NCI-H1092 (cell line): ENCODE data around the gene ADK.

Experiments
- DNase-seq: peaks from one replicate; lab custom pipeline; 2025; lab: John Stamatoyannopoulos, UW

ADK gene

DNA sequence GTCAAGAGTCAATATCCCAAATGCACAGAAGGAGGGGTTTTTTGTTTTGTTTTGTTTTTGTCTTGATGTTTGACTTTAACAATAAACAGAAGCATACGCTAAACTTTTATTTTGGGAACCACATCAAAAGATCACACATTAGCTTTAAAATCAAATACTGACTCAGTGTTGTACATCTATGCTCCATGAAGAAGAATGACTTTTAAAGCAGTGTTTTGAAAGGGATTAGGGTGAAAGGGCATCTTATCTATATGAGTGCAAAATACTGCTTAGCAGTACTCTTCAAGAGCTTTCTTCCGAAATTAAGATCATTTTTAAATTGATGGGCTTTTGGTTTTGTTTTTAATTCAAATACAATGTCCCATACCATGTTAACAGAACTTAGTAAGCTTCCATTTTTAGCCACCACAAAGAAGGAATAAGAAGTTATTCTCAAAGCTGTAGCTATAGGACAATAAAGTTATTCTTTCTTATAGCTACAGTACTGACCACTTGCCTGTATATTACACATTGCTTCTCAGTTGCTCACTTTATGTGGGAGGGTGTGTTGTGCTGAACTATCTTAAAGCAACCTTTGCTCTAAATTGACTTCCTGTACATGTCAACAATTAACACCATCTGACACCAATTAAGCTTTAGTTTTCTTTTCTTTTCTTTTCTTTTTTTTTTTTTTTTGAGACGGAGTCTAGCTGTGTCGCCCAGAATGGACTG, 531.1 kb downstream of the ADK start:
- DNase-seq: no peak

DNA sequence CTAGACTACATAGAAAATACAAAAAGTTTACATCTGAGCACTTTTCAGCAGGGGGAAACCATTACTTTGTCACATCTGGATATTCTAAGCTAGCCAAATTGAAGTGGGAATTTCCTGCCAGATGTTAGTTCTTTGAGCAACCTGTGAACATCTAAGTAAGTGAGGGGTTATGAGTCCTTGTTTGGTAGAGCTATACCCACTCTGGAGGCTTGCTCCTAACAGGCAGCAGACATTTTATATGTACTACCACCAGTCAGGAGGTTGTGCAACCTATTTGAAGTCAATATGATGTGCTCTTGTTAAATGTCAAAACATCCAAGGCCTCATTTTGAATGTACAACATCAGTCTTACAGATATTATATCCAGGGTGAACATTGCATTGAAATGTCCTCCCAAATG, 532.0 kb downstream of the ADK start:
- no peak for DNase-seq

DNA sequence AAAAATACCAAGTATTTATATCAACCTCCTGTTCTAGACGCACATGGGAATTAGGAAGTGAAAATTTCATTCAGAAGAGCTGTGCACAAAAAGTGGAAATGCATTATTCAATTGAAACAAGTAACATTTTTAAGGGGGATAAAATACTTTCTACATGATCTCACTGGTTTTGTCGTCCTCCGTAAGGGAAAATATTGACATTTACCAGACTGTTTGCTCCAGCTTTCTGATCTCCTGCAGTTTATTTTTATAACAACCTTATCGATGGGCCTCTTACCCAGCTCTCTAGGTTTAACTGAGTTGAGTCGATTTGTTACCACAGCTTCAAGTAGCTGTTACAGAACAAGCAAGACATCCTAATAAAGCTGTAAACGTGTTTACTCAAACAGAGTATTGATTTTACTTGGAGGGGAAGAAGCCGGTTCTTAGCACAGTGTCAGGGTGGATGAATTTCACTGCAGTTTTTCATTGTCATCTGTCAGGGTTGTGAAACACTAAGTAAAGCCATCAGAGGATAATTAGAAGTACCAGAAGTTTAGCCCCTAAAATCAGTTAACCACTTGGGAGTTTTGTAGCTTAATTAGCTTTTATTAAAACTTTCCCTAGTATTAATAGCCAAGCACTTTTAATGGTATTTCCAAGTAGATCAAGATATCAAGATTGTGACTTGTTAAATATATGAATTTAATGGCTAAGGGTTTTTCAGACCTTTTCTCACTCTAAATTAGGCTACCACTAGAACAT, 532.8 kb downstream of the ADK start:
- no peak for DNase-seq

DNA sequence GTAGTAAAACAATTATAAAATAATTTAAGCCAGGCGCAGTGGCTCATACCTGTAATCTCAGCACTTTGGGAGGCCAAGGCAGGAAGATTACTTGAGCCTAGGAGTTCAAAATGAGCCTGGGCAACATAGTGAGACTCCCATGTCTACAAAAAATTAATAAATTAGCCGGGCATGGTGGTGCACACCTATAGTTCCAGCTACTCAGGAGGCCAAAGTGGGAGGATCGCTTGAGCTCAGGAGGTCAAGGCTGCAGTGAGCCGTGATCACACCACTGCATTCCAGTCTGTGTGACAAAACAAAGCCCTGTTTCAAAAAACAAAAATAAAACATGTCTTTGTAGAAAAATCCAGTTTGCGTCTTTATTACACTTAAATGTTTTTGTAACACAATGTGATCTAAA, 533.4 kb downstream of the ADK start:
- DNase-seq: no peak

DNA sequence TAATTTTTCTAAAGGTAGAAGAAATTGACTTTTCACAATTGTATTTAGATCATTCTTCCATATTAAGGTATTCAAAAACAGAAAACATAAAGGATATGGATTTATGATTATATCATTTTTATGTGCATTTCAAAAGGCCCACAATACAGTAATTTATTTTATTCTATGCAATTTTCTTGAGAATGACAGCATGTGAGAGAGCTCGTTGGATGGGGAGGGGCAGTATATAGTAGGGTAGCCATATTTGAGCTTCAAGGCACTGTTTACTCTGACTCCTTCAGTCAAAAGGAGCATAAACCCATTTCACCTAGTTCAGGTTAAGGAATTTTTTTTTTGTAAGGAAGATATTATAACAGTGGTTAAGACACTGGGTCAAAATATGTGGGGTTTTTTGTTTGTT, 534.5 kb downstream of the ADK start:
- DNase-seq: no peak

DNA sequence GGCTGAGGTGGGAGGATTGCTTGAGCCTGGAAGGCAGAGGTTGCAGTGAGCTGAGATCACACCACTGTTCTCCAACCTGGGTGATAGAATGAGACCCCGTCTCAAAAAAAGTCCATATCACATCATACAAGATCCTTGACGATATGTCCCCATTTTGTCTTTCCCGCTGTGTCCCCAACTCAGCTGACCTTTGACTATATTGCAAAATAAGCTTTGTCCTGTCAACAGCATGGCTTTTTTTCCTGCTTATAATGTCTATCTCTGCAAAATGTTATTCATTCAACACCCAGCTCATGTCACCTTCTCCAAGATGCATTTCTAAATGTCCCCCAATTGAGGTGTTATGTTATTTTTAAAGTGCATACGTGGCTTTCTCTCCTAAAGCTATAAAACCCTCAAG, 539.4 kb downstream of the ADK start:
- DNase-seq: no peak

DNA sequence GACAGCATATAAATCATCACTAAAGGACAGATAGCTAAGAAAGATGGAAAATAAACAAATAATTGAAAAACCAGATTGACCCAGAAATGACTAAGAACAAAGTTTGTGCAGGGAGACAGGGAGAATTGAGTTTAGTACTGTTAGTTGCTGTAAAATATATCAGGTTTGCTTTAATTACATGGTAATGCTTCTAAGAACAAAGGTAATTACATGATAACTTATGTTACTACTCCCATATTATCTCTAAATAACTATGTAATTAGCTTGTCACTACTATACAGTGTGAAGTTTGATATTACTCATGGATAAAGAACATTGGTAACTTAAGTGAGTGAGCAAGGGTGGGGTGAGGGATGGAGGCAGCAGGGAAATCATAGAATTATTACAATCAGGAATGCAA, 540.1 kb downstream of the ADK start:
- no peak for DNase-seq

DNA sequence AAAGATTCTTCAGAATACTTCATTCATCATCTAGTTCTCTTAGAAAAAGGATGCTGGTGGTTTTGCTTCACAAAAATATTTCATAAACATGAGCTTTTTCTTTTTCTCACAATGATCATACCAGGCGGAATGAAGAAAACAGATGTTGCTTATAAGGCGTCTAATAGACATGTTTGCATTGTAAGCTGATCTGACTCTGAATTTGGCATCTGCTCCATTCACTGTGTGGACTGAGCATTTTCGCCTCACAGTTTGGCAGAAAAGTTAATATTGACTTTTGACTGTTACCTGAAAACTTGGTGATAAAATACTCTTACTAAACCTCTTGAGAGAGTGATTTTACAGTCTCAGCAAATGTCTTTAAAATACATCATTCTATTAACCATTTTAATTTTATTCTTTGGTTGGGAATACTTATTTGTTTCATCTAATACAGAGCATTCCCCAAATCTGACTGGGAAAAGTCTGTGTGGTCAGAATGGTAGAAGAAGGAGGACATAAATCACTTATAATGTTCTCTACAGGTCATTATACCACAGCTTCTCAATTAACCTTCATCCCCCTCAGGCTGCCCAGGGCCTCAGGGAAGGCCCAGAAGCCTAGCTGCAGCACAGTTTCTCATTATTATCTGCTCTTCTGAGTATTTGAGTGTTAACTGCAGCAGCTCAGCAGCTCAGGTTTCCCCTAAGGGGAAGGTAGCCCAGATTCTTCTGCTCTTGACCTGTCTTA, 553.8 kb downstream of the ADK start:
- DNase-seq: peak; percentile 70

DNA sequence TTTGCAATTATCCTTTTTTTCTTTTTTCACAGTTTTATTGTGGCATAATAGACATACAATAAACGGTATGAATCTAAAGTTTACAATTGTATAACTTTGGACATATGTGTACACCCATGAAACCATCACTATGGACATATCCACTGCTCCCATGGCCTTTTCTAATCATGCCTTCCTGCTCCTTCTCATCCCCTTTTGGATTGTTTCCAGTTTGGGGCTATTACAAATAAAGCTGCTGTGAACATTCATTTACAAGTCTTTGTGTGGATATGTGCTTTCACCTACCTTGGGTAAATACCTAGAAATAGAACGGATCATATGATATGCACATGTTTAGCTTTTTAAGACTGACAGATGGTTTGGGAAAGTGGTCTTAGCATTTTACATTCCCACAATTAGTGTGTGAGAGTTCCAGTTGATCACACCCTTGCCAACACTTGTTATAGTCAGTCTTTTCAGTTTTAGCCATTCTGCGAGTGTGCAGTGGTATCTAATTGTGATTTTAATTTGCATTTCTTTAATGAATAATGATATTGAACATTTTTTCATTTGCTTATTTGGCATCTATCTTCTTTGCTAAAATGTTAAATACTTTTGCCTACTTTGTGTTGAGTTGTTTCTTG, 554.4 kb downstream of the ADK start:
- peak; percentile 62 for DNase-seq

DNA sequence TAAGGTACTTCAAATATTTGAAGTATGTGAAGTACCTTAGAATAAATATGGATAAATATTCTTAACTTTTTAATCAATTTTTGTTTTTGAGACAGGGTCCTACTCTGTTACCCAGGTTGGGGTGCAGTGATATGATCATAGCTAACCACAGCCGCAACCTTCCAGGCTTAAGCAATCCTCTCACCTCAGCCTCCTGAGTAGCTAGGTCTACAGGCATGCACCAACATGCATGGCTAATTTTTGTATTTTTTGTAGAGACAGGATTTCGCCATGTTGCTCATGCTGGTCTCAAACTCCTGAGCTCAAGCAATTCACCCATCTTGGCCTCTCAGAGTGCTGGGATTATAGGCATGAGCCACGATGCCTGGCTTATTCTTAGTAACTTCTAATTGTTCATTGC, 555.9 kb downstream of the ADK start:
- DNase-seq: no peak

DNA sequence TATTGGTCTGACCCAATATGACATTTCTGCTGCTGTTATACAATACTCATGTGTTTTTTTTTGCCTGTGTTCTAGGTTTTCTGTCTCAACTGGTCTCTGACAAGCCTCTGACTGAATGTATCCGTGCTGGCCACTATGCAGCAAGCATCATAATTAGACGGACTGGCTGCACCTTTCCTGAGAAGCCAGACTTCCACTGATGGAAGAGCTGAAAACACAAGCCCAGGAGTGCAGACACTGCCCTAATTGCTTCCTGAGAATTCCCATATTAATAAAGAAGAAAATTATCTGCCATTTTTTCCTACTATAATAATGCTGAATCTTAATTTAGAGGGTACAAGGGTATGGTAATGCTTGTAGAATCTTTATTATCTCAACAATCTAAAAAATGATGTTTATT, 557.2 kb downstream of the ADK start:
- DNase-seq: no peak

DNA sequence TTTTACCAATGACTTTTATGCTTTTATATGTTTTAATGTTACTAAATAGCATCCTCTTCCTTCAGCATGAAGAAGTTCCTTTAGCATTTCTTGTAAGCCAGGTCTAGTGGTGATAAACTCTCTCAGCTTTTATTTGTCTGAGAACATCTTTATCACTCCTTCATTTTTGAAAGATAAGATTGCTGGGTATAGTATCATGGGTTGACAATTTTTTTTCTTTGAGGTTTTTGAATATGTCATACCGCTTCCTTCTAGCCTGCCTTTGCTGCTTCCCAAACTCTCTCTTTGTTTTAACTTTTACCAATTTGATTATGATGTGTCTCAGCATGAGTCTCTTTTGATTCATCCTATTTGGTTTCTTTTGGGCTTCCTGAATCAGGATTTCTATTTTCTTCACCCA, 567.2 kb downstream of the ADK start:
- DNase-seq: no peak

DNA sequence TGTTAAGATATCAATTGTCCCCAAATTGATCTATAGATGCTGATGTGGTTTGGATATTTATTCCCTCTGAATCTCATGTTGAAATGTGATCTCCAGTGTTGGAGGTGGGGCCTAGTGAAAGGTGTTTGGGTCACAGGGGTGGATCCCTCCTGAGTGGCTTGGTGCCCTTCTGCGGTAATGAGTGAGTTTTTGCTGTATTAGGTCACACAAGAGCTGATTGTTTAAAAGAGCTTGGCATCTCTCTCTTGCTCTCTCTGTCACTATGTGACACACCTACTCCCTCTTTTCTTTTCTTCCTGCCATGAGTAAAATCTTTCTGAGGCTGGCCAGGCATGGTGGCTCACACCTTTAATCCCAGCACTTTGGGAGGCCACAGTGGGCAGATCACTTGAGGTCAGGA, 577.2 kb downstream of the ADK start:
- DNase-seq: no peak

DNA sequence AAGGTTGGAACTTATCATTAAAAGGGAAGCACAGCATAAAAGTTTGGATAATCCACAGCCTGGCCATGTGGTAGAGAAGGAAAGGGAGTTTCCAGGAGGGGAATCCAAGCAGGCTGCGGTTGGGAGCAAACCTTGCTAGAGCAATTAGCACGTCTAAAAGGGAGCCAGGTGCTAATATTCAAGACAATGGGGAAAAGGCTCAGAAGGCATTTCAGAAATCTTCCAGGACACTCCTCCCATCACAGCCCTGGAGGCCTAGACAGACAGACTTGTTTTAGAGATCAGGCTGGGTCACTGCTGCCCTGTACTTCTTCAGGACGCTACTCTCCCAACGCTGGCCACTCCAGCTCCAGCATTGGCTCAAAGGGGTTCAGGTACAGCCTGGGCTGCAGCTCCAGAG, 579.2 kb downstream of the ADK start:
- DNase-seq: no peak

DNA sequence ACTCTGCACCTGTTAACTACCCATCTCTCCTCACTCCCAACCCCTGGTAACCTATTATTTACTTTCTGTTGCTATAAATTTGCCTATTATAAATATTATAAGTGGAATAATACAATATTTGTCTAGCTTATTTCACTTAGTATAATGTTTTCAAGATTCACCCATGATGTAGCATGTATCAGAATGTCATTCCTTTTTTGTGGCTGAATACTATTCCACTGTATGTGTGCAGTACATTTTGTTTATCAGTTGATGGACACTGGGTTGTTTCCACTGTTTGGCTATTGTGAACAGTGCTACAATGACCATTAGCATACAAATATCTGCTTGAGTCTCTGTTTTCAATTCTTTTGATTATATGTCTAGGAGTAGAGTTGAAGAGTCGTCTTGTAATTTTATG, 582.6 kb downstream of the ADK start:
- DNase-seq: no peak

DNA sequence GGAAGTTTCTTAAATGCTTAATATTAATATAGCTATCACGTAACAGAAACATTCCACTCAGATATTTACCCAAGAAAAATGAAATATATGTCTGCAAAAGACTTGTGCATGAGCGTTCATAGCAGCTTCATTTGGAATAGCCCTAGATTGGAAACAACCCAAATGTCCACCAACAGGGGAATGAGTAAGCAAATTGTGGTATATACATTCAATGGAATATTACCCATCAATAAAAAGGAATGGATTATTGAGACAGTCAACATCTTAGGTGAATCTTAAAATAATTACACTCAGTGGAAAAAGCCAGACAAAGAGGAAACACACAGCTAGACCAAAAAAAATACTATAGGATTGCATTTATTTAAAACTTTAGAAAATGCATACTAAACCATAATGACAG, 585.0 kb downstream of the ADK start:
- no peak for DNase-seq

DNA sequence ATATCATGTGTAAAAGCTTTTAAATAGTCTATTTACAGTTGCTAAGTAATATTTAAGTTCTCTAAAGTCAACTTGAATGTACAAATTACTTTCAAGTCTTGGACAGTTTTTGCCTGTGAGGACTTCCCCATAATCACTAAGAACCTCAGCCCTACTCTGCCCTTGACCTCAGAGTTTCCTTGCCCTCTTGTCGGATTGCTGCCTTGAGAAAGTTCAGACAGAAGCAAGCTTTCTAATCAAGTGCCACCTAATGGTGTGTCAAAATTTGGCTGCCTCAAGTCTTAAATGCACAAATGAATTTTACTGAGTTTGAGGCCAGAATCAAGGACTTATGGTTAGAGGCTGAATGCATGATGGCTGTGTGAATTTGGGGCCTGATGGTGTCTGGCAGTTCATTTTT, 587.0 kb downstream of the ADK start:
- DNase-seq: no peak

DNA sequence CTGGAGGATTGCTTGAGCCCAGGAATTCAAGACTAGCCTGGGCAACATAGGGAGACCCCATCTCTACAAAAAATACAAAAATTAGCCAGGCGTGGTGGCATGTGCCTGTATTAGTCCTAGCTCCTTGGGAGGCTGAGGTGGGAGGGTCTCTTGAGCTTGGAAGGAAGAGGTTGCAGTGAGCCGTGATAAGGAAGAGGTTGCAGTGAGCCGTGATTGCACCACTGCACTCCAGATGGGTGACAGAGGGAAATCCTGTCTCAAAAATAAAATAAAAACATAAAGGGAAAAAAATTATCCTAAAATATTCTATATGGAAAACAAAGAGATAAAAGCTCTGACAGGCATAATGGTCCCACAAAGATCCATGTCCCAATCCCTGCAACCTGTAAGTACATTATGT, 587.5 kb downstream of the ADK start:
- no peak for DNase-seq

DNA sequence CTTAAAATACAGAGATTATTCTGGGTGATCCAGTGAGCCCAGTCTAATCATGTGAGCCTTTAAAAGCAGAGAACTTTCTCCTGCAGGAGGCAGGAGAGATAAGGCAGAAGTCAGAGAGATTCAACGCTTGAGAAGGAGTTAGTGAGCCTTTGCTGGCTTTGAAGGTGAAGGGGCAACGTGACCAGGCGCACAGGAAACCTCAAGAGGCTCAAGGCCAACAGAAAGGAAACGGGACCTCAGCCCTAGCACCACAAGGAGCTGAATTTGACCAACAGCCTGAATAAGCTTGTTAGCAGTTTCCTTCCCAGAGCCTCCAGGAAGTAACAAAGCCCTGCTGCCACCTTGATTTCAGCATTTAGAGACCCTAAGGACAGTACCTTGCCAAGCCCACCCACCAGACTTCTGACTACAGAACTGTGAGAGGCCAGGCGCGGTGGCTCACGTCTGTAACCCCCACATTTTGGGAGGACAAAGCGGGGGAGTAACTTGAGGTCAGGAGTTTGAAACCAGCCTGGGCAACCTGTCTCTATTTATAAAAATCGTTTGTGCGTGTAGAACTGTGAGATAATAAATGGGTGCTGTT, 588.1 kb downstream of the ADK start:
- no peak for DNase-seq

DNA sequence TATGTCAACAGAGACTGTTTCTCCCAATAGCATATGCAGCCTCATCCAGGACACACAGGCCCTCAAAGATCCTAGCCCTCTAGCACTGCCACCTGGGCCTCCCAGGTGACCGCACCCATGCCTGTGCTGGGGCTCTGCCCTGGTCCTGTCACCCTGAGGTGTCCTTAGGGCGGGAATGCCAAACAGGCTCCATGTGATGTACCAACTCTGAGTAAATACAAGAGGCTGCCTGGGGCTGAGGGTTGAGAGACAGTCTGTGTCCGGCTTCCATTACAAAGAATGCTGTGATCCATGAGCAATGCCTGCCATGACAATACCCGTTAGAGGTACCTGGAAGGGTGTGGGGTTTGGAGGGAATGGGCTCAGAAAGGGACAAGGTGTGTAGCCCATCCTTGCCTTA, 592.4 kb downstream of the ADK start:
- no peak for DNase-seq

DNA sequence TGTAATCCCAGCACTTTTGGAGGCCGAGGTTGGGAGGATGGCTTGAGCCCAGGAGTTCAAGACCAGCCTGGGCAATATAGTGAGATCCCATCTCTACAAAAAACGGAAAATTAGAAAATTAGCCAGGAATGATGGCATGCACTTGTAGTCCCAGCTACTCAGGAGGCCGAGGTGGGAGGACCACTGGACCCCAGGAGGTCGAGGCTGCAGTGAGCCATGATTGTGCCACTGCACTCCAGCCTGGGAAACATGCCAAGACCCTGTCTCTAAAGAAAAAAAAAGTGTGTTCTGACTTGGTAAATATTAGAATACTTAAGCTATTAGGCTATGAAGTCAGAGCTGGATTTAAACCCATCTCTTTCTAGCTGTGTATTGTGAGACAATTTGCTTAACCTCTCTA, 594.4 kb downstream of the ADK start:
- DNase-seq: no peak

DNA sequence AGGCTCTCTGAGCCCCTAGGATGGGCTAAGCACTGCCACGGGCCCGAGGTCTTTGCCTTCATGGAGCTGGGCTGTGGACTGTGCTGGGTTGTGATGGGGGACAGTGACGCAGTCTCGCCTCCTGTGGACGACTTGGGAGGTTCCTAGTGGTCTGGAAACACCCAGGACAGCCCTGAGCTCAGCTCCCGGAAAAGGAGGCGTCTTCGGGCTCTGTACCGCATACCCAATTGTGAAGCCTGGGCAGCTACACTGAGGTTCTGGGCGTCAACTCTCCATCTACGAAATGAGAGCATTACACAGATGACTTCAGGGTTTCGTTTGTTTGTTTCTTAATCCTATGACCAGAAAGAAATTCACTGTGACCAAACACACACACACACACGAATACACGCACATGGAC, 595.8 kb downstream of the ADK start:
- no peak for DNase-seq
